ENCODE measurements around the gene FBXL7.

FBXL7 gene

GRCh38 chr5:15687401-15687800 lies 187.4 kb downstream of the FBXL7 start:
- no peak for TF ChIP-seq CTCF (conservative IDR thresholded peaks at IDR 0.05; ENCODE audit: low read depth, low read length)
- H3K4me3 ChIP-seq (ENCODE audit: low read depth, low read length) = no peak overlapping the region

GRCh38 chr5:15689836-15690235 lies 189.9 kb downstream of the FBXL7 start:
- TF ChIP-seq CTCF (conservative IDR thresholded peaks at IDR 0.05; ENCODE audit: low read depth, low read length) = no peak
- H3K4me3 ChIP-seq (ENCODE audit: low read depth, low read length) = no peak overlapping the region
- DNase-seq (ENCODE audit: low read depth) = no peak

More at GRCh38 chr5:15687401-15687800, 187.4 kb downstream of the FBXL7 start:
- no peak for DNase-seq (ENCODE audit: low read depth)

GRCh38 chr5:15690611-15691010 lies 190.6 kb downstream of the FBXL7 start:
- peak; percentile 23 for DNase-seq (ENCODE audit: low read depth)
- no peak overlapping the region for H3K4me3 ChIP-seq (ENCODE audit: low read depth, low read length)
- no peak for TF ChIP-seq CTCF (conservative IDR thresholded peaks at IDR 0.05; ENCODE audit: low read depth, low read length)

- no peak for TF ChIP-seq CTCF (conservative IDR thresholded peaks at IDR 0.05; ENCODE audit: low read depth, low read length)
- H3K4me3 ChIP-seq (ENCODE audit: low read depth, low read length) = no peak overlapping the region
- peak; percentile 84 for DNase-seq (ENCODE audit: low read depth)
These were observed 191.5 kb downstream of the FBXL7 start for GRCh38 chr5:15691521-15691920.

GRCh38 chr5:15692706-15693381 lies 192.9 kb downstream of the FBXL7 start:
- no peak overlapping the region for H3K4me3 ChIP-seq (ENCODE audit: low read depth, low read length)
- no peak for TF ChIP-seq CTCF (conservative IDR thresholded peaks at IDR 0.05; ENCODE audit: low read depth, low read length)
- DNase-seq (ENCODE audit: low read depth) = no peak

GRCh38 chr5:15693382-15693728 lies 193.4 kb downstream of the FBXL7 start:
- no peak for DNase-seq (ENCODE audit: low read depth)
- no peak for TF ChIP-seq CTCF (conservative IDR thresholded peaks at IDR 0.05; ENCODE audit: low read depth, low read length)
- no peak overlapping the region for H3K4me3 ChIP-seq (ENCODE audit: low read depth, low read length)

GRCh38 chr5:15693933-15694332 lies 194.0 kb downstream of the FBXL7 start:
- DNase-seq (ENCODE audit: low read depth) = no peak
- no peak for TF ChIP-seq CTCF (conservative IDR thresholded peaks at IDR 0.05; ENCODE audit: low read depth, low read length)
- no peak overlapping the region for H3K4me3 ChIP-seq (ENCODE audit: low read depth, low read length)
